Activated B cell treated with CpG ODN at 0.5 μM for 24 hours (primary cell): ENCODE results near the gene YARS2. TPM values are rescaled to one million over a fixed set of nuclear protein-coding genes. Genes with fewer than 3 reads are reported as not detected.

Experiments used
- ATAC-seq: fragments of 200-7000 bp; cut with Tn5 transposase; one replicate; pipeline ENCODE4 v1.10.0; 2021; ENCODE audit warnings: low read depth, mild to moderate bottlenecking, moderate library complexity
- CTCF ChIA-PET: fragments of 350-600 bp; sonication (Branson Sonifier 250); formaldehyde crosslinking; loops from one replicate; lab custom pipeline; 2021; ENCODE audit warnings: antibody characterized with exemption; lab: Charles Lee
- POLR2A ChIA-PET: fragments of 350-600 bp; sonication (Branson Sonifier 250); formaldehyde crosslinking; loops from one replicate; lab custom pipeline; 2021; ENCODE audit warnings: antibody characterized with exemption; lab: Charles Lee
- DNase-seq: peaks from one replicate; pipeline ENCODE4 v3.0.0; 2022
- H3K27ac Mint-ChIP-seq: one replicate; pipeline ENCODE4 v1.8.0; 2020; ENCODE audit warnings: mixed read lengths
- H3K27me3 Mint-ChIP-seq: one replicate; pipeline ENCODE4 v1.8.0; 2021; ENCODE audit warnings: mixed read lengths
- H3K36me3 Mint-ChIP-seq: one replicate; pipeline ENCODE4 v1.8.0; 2021; ENCODE audit warnings: low read depth, mixed read lengths
- H3K4me1 Mint-ChIP-seq: one replicate; pipeline ENCODE4 v1.8.0; 2021; ENCODE audit warnings: mixed read lengths
- H3K4me3 Mint-ChIP-seq: one replicate; pipeline ENCODE4 v1.8.0; 2020; ENCODE audit warnings: mild to moderate bottlenecking, mixed read lengths
- H3K9me3 Mint-ChIP-seq: one replicate; pipeline ENCODE4 v1.8.0; 2020; ENCODE audit warnings: mixed read lengths
- CTCF ChIP-seq: fragments of 200-600 bp; IDR thresholded peaks from one replicate; pipeline ENCODE4 v1.8.0; 2022; ENCODE audit warnings: antibody characterized with exemption, mild to moderate bottlenecking
- intact Hi-C: fragments of 100-400 bp; cut with micrococcal nuclease; formaldehyde crosslinking; loops from one replicate; pipeline ENCODE4 v1.15.1; 2024
- total RNA-seq: library from RNA; stranded (reverse); gene quantifications from 2 replicates; pipeline ENCODE4 v1.2.3, GENCODE V29; 2022

The YARS2 gene
- total RNA-seq, 1 donor from 2014 or later, result 23.2 TPM

GRCh38 chr12:32755051-32755653 is 545 bp downstream of the YARS2 start:
- peaks cover 42% of the 10 kb centered on the region for H3K36me3 Mint-ChIP-seq
- peak overlapping the region; percentile 95 for H3K4me3 Mint-ChIP-seq
- intact Hi-C loops, result loop anchor here (1.0 to 5.0 kb wide), 8 partner anchors 76 to 2000 kb away; partner anchors contain the start of genes CAPRIN2, DNM1L and SINHCAF
- ChIA-PET CTCF (interaction anchor here (0.7 to 3.5 kb wide), 15 partner anchors 10 to 1481 kb away, joined by 3 to 51 read pairs (median 4); partner anchors contain the start of gene ALG10), POLR2A (interaction anchor here (0.6 to 2.0 kb wide), 17 partner anchors 9 to 1429 kb away, joined by 3 to 77 read pairs (median 4); partner anchors contain the start of genes ALG10, DNM1L and SINHCAF)
- H3K9me3 Mint-ChIP-seq, result no peaks in the 10 kb centered on the region
- peak overlapping the region; percentile 92 for H3K27ac Mint-ChIP-seq
- no peaks in the 10 kb centered on the region for H3K27me3 Mint-ChIP-seq
- TF ChIP-seq CTCF, result peak; percentile 27
- H3K4me1 Mint-ChIP-seq, result peaks cover 17% of the 10 kb centered on the region
- DNase-seq, result peak; percentile 64
- peak; percentile 65 for ATAC-seq

- ChIA-PET CTCF (interaction anchor here (0.9 to 3.4 kb wide), 3 partner anchors 82 to 387 kb away, joined by 4 to 43 read pairs (median 9); no protein-coding TSS in a partner anchor), POLR2A (interaction anchor here (0.7 to 1.9 kb wide), 5 partner anchors 12 to 1101 kb away, joined by 4 to 9 read pairs (median 5); partner anchors contain the start of gene AMN1)
- no peaks in the 10 kb centered on the region for H3K9me3 Mint-ChIP-seq
- peak overlapping the region; percentile 68 for H3K27ac Mint-ChIP-seq
- no peak for ATAC-seq
- no peaks in the 10 kb centered on the region for H3K27me3 Mint-ChIP-seq
- intact Hi-C loops, result loop anchor here (2.0 kb wide), 1 partner anchor 1999 kb away; the partner anchor contains the start of gene CAPRIN2
- peaks cover 47% of the 10 kb centered on the region for H3K36me3 Mint-ChIP-seq
- peak overlapping the region; percentile 95 for H3K4me3 Mint-ChIP-seq
- no peak for TF ChIP-seq CTCF
- DNase-seq, result no peak
- H3K4me1 Mint-ChIP-seq, result peaks cover 17% of the 10 kb centered on the region
These were observed 1.6 kb downstream of the YARS2 start for GRCh38 chr12:32754111-32754510.

- H3K4me3 Mint-ChIP-seq, result peak overlapping the region; percentile 8
- H3K27ac Mint-ChIP-seq, result no peak overlapping the region
- H3K27me3 Mint-ChIP-seq, result no peaks in the 10 kb centered on the region
- CTCF ChIA-PET, result no interaction called here
- POLR2A ChIA-PET, result no interaction called here
- TF ChIP-seq CTCF, result no peak
- H3K36me3 Mint-ChIP-seq, result peaks cover 51% of the 10 kb centered on the region
- intact Hi-C loops, result loop anchor here (2.0 kb wide), 1 partner anchor 1999 kb away; the partner anchor contains the start of gene CAPRIN2
- ATAC-seq (no peak), DNase-seq (no peak)
- no peaks in the 10 kb centered on the region for H3K9me3 Mint-ChIP-seq
- peaks cover 17% of the 10 kb centered on the region for H3K4me1 Mint-ChIP-seq
These were observed 2.1 kb downstream of the YARS2 start for GRCh38 chr12:32753605-32754004.

- ChIA-PET POLR2A (interaction anchor here (0.7 to 1.0 kb wide), 2 partner anchors 13 to 66 kb away, joined by 4 to 8 read pairs; partner anchors contain the start of gene YARS2), CTCF (interaction anchor here (0.5 kb wide), 1 partner anchor 342 kb away, joined by 4 read pairs; no protein-coding TSS in a partner anchor)
- TF ChIP-seq CTCF, result no peak
- Mint-ChIP-seq H3K36me3 (peaks cover 91% of the 10 kb centered on the region), H3K4me1 (no peaks in the 10 kb centered on the region), H3K9me3 (no peaks in the 10 kb centered on the region), H3K27ac (no peak overlapping the region), H3K4me3 (no peak overlapping the region), H3K27me3 (no peaks in the 10 kb centered on the region)
- DNase-seq (no peak), ATAC-seq (no peak)
- intact Hi-C loops, result no loop called here
These were observed 12.4 kb downstream of the YARS2 start for GRCh38 chr12:32743264-32743663.

- no peaks in the 10 kb centered on the region for H3K4me1 Mint-ChIP-seq
- peaks cover 88% of the 10 kb centered on the region for H3K36me3 Mint-ChIP-seq
- no peaks in the 10 kb centered on the region for H3K9me3 Mint-ChIP-seq
- DNase-seq (no peak), ATAC-seq (no peak)
- no peak overlapping the region for H3K27ac Mint-ChIP-seq
- TF ChIP-seq CTCF, result no peak
- intact Hi-C loops, result no loop called here
- no peak overlapping the region for H3K4me3 Mint-ChIP-seq
- ChIA-PET CTCF (no interaction called here), POLR2A (interaction anchor here (0.6 to 1.1 kb wide), 3 partner anchors 12 to 1391 kb away, joined by 3 to 5 read pairs (median 4); no protein-coding TSS in a partner anchor)
- no peaks in the 10 kb centered on the region for H3K27me3 Mint-ChIP-seq
These were observed 13.6 kb downstream of the YARS2 start for GRCh38 chr12:32742133-32742532.
